B cell (primary cell): ENCODE results near the gene TNRC6B.

Experiments used
- EZH2 ChIP-seq: IDR thresholded peaks from 2 replicates; pipeline ENCODE4 v1.6.1; 2012; ENCODE audit warnings: borderline replicate concordance, low read depth, mild to moderate bottlenecking, moderate library complexity, low read length; ENCODE audit not compliant: insufficient read depth, poor library complexity, severe bottlenecking
- TF ChIP-seq, protein P1 (sequence below): fragments of 200-600 bp; IDR thresholded peaks from one replicate; pipeline ENCODE4 v1.8.0; 2022; ENCODE audit warnings: antibody characterized with exemption, mild to moderate bottlenecking

DNA sequence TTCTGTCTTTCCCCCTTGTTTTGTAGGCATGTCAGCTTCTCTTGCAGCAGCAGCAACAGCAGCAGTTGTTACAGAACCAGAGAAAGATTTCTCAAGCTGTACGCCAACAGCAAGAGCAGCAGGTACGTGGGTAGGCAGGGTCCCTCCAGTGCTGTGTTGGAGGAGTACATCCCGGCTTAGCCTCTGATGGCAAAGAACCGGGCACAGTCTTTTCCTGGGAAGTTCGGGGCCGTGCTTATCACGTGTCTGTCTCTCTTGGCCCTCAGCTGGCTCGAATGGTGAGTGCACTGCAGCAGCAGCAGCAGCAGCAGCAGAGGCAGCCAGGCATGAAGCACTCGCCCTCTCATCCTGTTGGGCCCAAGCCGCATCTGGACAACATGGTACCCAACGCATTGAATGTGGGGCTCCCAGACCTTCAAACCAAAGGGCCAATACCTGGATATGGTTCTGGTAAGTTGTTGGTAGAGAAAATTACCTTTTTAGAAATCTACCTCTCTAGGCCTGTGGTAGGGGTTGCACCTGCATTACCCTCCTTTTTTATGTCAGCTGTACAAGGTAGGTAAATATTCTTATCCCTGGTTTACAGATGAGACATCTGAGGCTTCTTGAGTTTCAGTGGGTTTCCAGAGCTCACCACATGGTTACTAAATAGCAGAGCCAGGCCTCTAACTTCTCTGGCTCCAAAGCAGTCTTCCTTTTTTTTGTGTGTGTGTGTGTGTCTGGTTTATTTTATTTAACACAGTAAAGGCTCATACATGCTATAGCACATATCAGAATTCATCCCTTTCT, 123.4 kb downstream of the TNRC6B start:
- no peak for TF ChIP-seq EZH2
- TF ChIP-seq, protein P1, sequence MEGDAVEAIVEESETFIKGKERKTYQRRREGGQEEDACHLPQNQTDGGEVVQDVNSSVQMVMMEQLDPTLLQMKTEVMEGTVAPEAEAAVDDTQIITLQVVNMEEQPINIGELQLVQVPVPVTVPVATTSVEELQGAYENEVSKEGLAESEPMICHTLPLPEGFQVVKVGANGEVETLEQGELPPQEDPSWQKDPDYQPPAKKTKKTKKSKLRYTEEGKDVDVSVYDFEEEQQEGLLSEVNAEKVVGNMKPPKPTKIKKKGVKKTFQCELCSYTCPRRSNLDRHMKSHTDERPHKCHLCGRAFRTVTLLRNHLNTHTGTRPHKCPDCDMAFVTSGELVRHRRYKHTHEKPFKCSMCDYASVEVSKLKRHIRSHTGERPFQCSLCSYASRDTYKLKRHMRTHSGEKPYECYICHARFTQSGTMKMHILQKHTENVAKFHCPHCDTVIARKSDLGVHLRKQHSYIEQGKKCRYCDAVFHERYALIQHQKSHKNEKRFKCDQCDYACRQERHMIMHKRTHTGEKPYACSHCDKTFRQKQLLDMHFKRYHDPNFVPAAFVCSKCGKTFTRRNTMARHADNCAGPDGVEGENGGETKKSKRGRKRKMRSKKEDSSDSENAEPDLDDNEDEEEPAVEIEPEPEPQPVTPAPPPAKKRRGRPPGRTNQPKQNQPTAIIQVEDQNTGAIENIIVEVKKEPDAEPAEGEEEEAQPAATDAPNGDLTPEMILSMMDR, result no peak
